ENCODE measurements around the gene RNF157.
"Not testable (repeated sequence)": the region's sequence is repeated elsewhere in the genome, so short reads cannot be mapped to it uniquely, and the experiment has no call there.

RNF157 gene

GRCh38 chr17:76260220-76260619 is 19.9 kb upstream of the RNF157 start:
- DNase-seq (ENCODE audit: low read depth), result no peak
- no peak for TF ChIP-seq CTCF (IDR thresholded peaks at IDR 0.05; ENCODE audit: low read depth, low read length, missing control alignments)

GRCh38 chr17:76256430-76257050 is 16.2 kb upstream of the RNF157 start:
- not testable (repeated sequence) for DNase-seq (ENCODE audit: low read depth); H3K4me3 ChIP-seq (ENCODE audit: low read depth, low read length)

More at GRCh38 chr17:76260220-76260619, 19.9 kb upstream of the RNF157 start:
- no peak overlapping the region; the same call in 1 of the 2 replicates for H3K4me3 ChIP-seq (ENCODE audit: low read depth, low read length)

- TF ChIP-seq CTCF (IDR thresholded peaks at IDR 0.05; ENCODE audit: low read depth, low read length, missing control alignments), result no peak
- DNase-seq (ENCODE audit: low read depth), result no peak
- H3K4me3 ChIP-seq (ENCODE audit: low read depth, low read length), result no peak overlapping the region
These were observed 15.6 kb upstream of the RNF157 start for GRCh38 chr17:76255801-76256429.

GRCh38 chr17:76254275-76254674 is 14.0 kb upstream of the RNF157 start:
- DNase-seq (ENCODE audit: low read depth), result no peak
- H3K4me3 ChIP-seq (ENCODE audit: low read depth, low read length), result no peak overlapping the region
- TF ChIP-seq CTCF (IDR thresholded peaks at IDR 0.05; ENCODE audit: low read depth, low read length, missing control alignments), result no peak

- no peak overlapping the region for H3K4me3 ChIP-seq (ENCODE audit: low read depth, low read length)
- no peak for DNase-seq (ENCODE audit: low read depth)
- no peak for TF ChIP-seq CTCF (IDR thresholded peaks at IDR 0.05; ENCODE audit: low read depth, low read length, missing control alignments)
These were observed 13.5 kb upstream of the RNF157 start for GRCh38 chr17:76253841-76254240.

- H3K4me3 ChIP-seq (ENCODE audit: low read depth, low read length); DNase-seq (ENCODE audit: low read depth): not testable (repeated sequence)
These were observed 12.9 kb upstream of the RNF157 start for GRCh38 chr17:76252967-76253766.

- H3K4me3 ChIP-seq (ENCODE audit: low read depth, low read length), result no peak overlapping the region
- no peak for DNase-seq (ENCODE audit: low read depth)
- TF ChIP-seq CTCF (IDR thresholded peaks at IDR 0.05; ENCODE audit: low read depth, low read length, missing control alignments), result no peak
These were observed 12.0 kb upstream of the RNF157 start for GRCh38 chr17:76252040-76252954.

All from GM12864 (cell line).